ENCODE results near the gene ELL. TPM values are rescaled to one million over a fixed set of nuclear protein-coding genes. Genes with fewer than 3 reads are reported as not detected.

ELL gene
- total and polyA plus RNA-seq, 9 of the 15 experiments (the other 6 are each of a cell fraction or from before 2014, with no cell fraction given), result 0.24 to 22.5 (median 4.1) TPM

GRCh38 chr19:18417250-18418028, 104.4 kb downstream of the ELL start (continued):
- TF ChIP-seq ZBTB8A (IDR thresholded peaks at IDR 0.05; ENCODE audit: partially characterized antibody) (no peak), E2F3 (CRISPR knock-in tag; IDR thresholded peaks at IDR 0.05) (no peak), ZFP91 (CRISPR knock-in tag; IDR thresholded peaks at IDR 0.05) (no peak), ATF1 (CRISPR knock-in tag; IDR thresholded peaks at IDR 0.05) (no peak), ATF1 (tag; IDR thresholded peaks at IDR 0.05) (no peak), STAG1 (CRISPR knock-in tag; IDR thresholded peaks at IDR 0.05; ENCODE audit: borderline replicate concordance) (no peak), U2AF1 (optimal IDR thresholded peaks at IDR 0.05; ENCODE audit: low read depth, low read length) (peak; percentile 78), CLOCK (CRISPR knock-in tag; IDR thresholded peaks at IDR 0.05; ENCODE audit: borderline replicate concordance) (peak; percentile 54; the same call in 1 of the 2 replicates), CHD2 (IDR thresholded peaks at IDR 0.05; ENCODE audit: low read depth, low read length) (no peak), HIVEP1 (CRISPR knock-in tag; IDR thresholded peaks at IDR 0.05) (no peak), SREBF2 (CRISPR knock-in tag; IDR thresholded peaks at IDR 0.05) (no peak), ETS2 (tag; IDR thresholded peaks at IDR 0.05; ENCODE audit: borderline replicate concordance, poor library complexity, severe bottlenecking) (no peak), NCOA6 (IDR thresholded peaks at IDR 0.05) (no peak), SNIP1 (IDR thresholded peaks at IDR 0.05; ENCODE audit: low read depth) (no peak), ZNF384 (IDR thresholded peaks at IDR 0.05; ENCODE audit: low read depth, low read length) (no peak)
- TF ChIP-seq, protein P1, sequence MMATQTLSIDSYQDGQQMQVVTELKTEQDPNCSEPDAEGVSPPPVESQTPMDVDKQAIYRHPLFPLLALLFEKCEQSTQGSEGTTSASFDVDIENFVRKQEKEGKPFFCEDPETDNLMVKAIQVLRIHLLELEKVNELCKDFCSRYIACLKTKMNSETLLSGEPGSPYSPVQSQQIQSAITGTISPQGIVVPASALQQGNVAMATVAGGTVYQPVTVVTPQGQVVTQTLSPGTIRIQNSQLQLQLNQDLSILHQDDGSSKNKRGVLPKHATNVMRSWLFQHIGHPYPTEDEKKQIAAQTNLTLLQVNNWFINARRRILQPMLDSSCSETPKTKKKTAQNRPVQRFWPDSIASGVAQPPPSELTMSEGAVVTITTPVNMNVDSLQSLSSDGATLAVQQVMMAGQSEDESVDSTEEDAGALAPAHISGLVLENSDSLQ (IDR thresholded peaks at IDR 0.05), result no peak
- TF ChIP-seq, protein P2, sequence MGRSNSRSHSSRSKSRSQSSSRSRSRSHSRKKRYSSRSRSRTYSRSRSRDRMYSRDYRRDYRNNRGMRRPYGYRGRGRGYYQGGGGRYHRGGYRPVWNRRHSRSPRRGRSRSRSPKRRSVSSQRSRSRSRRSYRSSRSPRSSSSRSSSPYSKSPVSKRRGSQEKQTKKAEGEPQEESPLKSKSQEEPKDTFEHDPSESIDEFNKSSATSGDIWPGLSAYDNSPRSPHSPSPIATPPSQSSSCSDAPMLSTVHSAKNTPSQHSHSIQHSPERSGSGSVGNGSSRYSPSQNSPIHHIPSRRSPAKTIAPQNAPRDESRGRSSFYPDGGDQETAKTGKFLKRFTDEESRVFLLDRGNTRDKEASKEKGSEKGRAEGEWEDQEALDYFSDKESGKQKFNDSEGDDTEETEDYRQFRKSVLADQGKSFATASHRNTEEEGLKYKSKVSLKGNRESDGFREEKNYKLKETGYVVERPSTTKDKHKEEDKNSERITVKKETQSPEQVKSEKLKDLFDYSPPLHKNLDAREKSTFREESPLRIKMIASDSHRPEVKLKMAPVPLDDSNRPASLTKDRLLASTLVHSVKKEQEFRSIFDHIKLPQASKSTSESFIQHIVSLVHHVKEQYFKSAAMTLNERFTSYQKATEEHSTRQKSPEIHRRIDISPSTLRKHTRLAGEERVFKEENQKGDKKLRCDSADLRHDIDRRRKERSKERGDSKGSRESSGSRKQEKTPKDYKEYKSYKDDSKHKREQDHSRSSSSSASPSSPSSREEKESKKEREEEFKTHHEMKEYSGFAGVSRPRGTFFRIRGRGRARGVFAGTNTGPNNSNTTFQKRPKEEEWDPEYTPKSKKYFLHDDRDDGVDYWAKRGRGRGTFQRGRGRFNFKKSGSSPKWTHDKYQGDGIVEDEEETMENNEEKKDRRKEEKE (IDR thresholded peaks at IDR 0.05; ENCODE audit: borderline replicate concordance in 1 of 2, control insufficient read depth in 1 of 2, low read depth in 2 of 2, low read length in 1 of 2), result no peak
- TF ChIP-seq, protein P3, sequence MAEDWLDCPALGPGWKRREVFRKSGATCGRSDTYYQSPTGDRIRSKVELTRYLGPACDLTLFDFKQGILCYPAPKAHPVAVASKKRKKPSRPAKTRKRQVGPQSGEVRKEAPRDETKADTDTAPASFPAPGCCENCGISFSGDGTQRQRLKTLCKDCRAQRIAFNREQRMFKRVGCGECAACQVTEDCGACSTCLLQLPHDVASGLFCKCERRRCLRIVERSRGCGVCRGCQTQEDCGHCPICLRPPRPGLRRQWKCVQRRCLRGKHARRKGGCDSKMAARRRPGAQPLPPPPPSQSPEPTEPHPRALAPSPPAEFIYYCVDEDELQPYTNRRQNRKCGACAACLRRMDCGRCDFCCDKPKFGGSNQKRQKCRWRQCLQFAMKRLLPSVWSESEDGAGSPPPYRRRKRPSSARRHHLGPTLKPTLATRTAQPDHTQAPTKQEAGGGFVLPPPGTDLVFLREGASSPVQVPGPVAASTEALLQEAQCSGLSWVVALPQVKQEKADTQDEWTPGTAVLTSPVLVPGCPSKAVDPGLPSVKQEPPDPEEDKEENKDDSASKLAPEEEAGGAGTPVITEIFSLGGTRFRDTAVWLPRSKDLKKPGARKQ (CRISPR knock-in tag; IDR thresholded peaks at IDR 0.05), result no peak
